ENCODE measurements around the gene SH3GLB1. TPM values are rescaled to one million over a fixed set of nuclear protein-coding genes. Genes with fewer than 3 reads are reported as not detected.

Gene SH3GLB1
- total and polyA plus RNA-seq, 10 of the 15 experiments (the other 5 are each of a cell fraction or from before 2014, with no cell fraction given) = 18.0 to 59.0 (median 36.5) TPM

- ATAC-seq (no peak), FAIRE-seq (no peak), DNase-seq (ENCODE audit: low read depth, low spot score) (no peak)
- ChIA-PET POLR2A (no interaction called here), RAD21 (ENCODE audit: unreplicated experiment) (interaction anchor here (1.3 to 1.5 kb wide), 2 partner anchors 334 to 370 kb away, joined by 3 to 4 read pairs; no protein-coding TSS in a partner anchor), CTCF (interaction anchor here (0.9 to 1.6 kb wide), 4 partner anchors 9 to 277 kb away, joined by 3 to 6 read pairs (median 4); no protein-coding TSS in a partner anchor), SMC1A (ENCODE audit: uncharacterized antibody, unreplicated experiment) (interaction anchor here (0.7 to 1.5 kb wide), 5 partner anchors 10 to 521 kb away, joined by 3 to 6 read pairs (median 3); no protein-coding TSS in a partner anchor)
- Histone ChIP-seq H3K4me1 (ENCODE audit: control insufficient read depth, insufficient read depth, low read length) (no peaks in the 10 kb centered on the region), H3K9me3 (replicated peaks; ENCODE audit: control insufficient read depth, insufficient read depth, low read length) (no peaks in the 10 kb centered on the region; the same call in 2 of the 3 replicates), H3K27me3 (replicated peaks in 1 of 2; ENCODE audit: control insufficient read depth in 2 of 2, insufficient read depth in 2 of 2, low read length in 1 of 2) (0 out of 4 replicates have a peak, but pooled peaks cover 0 to 2% of the 10 kb centered on the region in 2 experiments), H4K20me1 (ENCODE audit: control insufficient read depth, insufficient read depth) (no peaks in the 10 kb centered on the region), H3K27ac (ENCODE audit: control insufficient read depth, insufficient read depth) (no peak overlapping the region), H3K4me3 (no peak overlapping the region), H3K4me2 (ENCODE audit: control insufficient read depth, insufficient read depth) (no peak overlapping the region), H3K36me3 (ENCODE audit: control insufficient read depth in 2 of 2, insufficient read depth in 2 of 2, low read length in 1 of 2) (peaks cover 0 to 5% of the 10 kb centered on the region in 2 experiments; a peak in 1 of 4 replicates), H2AFZ (ENCODE audit: control insufficient read depth, low read depth, low read length) (no peak overlapping the region), H3K79me2 (ENCODE audit: control insufficient read depth, insufficient read depth, low read length) (no peaks in the 10 kb centered on the region), H3K9ac (ENCODE audit: control insufficient read depth, insufficient read depth, low read length) (no peak overlapping the region)
- BruUV-seq (replicated peaks) = no TSS peak
- 96% methylated on average over 1 of the region's 1 CpG for WGBS (ENCODE audit: insufficient coverage, insufficient replicate concordance, low lambda C conversion rate, missing lambda C conversion rate)
- in situ Hi-C loops (cut with MboI) = no loop called here
- intact Hi-C loops (cut with micrococcal nuclease; ENCODE audit: unreplicated experiment) = no loop called here
- TF ChIP-seq GATAD2B (conservative IDR thresholded peaks at IDR 0.05; ENCODE audit: low read depth) (no peak), GABPA (IDR thresholded peaks at IDR 0.05; ENCODE audit: low read depth) (no peak), RELA (IDR thresholded peaks at IDR 0.05; ENCODE audit: borderline replicate concordance, partially characterized antibody) (no peak), ZNF622 (IDR thresholded peaks at IDR 0.05) (no peak), IRF5 (IDR thresholded peaks at IDR 0.05; ENCODE audit: borderline replicate concordance) (no peak), EGR1 (IDR thresholded peaks at IDR 0.05; ENCODE audit: borderline replicate concordance in 1 of 2, low read depth in 2 of 2, low read length in 2 of 2) (no peak), EED (IDR thresholded peaks at IDR 0.05; ENCODE audit: low read depth) (no peak), WRNIP1 (IDR thresholded peaks at IDR 0.05; ENCODE audit: borderline replicate concordance, low read depth, low read length) (no peak), JUNB (IDR thresholded peaks at IDR 0.05) (no peak), HDAC2 (IDR thresholded peaks at IDR 0.05) (no peak)
Observed at GRCh38 chr1:86750076-86750475, 45.7 kb downstream of the SH3GLB1 start.
